HG03064 (cell line): ENCODE results near the gene FSTL5.

Experiments used
- ATAC-seq: cut with Tn5 transposase; IDR thresholded peaks from one replicate; pipeline ENCODE4 v1.9.1; 2021; ENCODE audit warnings: low read depth; ENCODE audit not compliant: unreplicated experiment

Gene FSTL5

DNA sequence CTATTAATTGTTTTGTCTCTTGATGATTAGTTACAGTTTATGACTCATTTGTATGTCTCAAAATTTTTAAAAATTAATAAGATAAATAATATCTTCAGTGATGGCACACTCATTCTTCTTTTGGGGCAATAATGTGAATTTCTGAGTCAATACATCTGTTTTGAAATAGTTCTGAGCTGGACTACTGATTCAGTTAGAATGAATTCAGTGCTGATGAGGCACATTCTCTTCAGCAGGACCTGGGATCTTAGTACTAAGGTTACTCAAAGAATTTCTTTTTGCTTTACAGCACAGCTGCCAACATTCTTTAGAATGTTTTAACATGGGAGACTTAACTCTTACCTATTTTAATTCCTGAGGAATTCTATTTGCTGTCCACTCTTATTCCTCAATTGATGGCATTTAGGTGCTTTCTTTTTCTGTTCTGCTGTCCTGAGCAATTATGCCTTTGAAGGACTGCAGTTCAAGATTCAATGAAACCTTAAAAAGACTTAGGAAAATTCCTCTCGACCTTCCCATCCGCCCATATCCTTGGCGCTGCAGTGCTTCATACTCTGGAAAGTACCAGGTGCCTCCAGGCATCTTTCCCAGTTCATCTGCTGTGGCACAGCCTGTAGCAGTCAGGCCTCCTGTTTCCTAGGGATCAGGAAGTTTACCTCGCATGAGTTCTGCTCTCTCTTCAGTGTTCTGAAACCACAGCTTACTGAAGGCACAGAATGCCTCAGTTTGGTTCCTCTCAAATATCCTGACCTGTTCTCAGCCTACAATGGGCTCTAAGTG, 213.7 kb downstream of the FSTL5 start:
- no peak for ATAC-seq

DNA sequence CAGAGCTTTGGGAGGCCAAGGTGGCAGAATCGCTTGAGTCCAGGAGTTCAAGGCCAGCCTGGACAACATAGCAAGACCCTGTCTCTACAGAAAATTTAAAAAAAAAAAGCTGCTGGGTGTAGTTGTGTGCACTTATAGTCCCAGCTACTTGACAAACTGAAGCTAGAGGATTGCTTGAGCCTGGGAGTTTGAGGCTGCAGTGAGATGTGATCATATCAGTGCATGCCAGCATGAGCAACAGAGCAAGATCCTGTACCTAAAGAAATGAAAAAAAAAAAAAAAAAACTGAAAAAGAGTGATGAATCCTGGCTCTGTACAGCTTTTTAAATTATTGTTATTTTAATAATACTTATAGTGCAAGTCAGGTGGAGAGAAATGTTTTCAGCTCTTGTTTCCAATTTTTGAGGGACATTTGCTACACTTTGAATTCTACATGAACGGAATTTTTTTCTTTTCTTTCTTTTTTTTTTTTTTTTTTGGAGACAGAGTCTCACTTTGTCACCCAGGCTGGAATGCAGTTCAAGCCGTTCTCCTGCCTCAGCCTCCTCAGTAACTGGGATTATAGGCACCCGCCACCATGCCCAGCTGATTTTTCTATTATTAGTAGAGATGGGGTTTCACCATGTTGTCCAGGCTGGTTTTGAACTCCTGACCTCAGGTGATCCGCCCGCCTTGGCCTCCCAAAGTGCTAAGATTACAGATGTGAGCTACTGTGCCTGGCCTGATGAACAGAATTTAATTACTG, 215.6 kb downstream of the FSTL5 start:
- no peak for ATAC-seq

GRCh38 chr4:161937596-161937995, 226.2 kb downstream of the FSTL5 start:
- ATAC-seq: no peak

DNA sequence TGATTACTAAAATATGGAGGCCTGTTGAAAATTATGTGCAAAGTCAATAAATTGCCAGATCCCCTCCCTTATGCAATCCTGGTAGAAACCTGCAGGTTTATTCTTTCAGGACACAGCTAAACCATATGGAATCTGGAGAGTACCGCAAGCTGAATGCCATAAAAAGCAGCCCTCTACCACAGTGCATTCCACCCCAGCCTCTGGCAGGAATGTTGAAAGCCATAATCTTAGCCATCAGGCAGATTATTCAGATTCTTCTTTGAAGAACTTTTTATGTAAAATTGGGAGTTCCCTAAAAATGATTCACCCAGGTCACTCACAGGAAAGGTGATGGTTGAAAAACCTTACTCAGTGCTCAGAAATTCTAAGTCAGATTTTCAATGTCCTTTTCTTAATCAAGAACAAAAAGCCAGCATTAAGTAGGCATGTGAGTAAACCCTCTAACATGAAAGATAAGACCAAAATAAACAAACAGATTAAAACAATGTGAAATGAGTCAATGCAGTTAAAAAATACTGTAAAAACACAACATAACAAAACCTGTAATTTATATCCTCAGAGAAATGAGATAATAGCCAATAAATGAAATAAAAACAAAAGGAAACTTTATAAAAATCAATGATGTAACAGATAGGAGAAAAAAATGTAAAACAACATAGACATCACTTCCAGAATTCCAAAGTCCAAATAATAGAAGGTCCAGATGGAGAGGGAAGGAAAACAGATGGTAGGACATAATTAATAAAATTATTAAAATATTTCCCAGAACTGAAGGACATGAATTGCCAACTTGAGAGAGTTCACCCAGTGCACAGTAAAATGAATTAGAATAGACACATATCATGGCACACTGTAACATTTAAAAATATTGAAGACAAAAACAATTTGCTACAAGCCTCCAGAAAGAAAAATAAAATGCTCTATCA, 226.9 kb downstream of the FSTL5 start:
- ATAC-seq: no peak

DNA sequence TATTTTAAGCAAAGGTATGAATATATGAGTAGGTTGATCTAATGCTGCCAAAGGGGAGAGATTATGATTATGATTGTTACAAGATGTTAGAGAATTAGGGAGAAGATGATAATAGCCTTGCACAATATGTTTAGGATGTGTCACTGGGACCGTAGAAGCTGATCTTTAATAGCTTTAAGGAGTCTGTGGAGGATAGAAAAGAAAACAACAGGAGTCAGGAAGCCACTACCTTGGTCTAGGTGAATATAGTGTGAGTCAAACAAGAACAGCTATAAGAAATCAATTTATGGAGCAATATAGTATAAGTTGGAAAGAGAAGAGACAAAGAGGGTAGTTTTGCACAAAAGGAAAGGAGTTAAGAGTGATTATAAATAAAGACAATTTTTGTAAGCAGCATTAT, 232.7 kb downstream of the FSTL5 start:
- ATAC-seq: no peak

DNA sequence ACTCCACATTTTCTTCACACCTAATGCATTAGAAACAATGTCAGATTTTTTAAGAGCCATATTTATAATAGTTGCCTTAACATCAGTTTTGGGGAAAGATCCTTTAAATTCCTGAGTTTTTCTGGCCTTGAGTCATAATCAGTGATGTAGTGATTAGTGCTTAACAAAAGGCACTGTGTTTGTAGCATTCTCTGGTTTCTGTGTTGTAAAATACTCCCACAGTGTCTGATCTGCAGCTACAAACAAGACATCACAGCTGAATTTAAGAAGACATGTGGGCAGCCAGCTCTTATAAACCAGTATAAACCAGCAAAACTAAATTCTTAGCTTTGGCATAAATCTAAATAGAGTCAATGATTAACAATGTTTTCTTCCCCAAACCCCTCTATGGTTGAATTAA, 233.8 kb downstream of the FSTL5 start:
- ATAC-seq: no peak

DNA sequence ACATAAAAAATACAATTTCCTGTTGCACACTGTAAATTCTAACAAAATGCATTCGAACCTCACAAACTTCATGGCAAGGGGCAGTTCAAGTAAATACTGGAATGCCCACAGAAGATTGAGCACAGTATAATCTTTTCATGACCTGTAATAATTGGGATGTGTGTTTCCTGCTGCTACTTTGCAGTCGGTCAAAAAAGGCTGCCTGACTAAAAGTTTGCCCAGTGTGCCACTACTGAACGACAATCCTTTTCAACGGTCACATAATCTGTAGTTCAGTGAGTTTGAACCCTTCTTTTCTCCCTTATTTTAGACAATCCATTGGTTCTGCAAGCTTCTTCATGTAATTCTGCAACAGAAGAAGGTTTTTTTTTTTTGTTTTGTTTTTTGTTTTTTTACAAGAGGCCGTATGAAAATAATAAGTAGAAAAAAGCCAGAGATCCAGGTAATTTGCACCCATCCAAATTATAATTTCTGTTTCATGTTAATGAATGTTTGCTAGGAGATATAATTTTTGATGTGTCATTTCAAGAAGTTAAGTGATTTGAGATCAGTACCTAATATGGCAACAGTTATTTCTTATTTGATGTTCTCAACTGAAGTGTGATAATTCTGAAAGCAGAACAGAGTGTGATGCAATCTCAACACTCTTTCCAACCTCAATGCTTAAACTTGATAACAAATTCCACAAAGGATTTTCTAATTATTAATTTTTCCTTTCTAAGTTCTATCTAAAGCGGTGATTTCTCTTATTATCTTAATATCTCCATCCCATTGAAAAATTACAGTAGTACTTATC, 237.6 kb downstream of the FSTL5 start:
- no peak for ATAC-seq

DNA sequence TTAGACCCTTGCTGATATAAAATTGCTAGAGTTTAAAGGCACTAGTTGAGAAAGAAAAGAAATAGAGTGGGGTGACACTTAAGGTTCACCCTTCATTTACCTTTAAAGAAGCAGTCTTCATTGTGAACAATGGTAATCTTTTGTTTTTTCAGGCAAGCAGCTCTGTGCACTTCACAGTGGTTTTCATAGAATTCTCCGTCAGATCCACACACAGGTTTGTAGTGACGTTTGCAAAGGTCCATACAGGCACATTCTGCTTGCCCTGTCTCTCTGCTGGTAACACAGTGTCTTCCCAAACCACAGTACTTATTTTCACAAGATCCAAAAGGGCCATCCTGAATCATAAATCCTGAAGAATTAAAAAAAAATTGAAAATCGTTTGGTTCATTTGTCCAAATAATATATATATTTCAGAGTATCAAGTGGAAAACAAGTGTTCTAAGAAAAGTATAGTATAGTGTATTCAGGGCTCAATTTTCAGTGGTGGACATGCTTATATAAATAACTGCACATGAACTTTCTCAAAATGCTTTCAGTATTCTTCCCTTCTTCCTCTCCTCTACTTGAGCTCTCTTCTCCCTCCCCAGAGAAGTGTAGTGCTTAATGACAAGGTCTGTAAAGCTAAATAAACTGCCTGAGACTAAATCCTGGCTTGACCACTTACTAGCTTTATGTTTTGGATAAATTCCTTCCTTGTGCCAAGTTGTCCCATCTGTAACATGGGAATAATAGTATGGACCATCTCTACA, 243.3 kb downstream of the FSTL5 start:
- ATAC-seq: no peak

GRCh38 chr4:161919442-161920220, 244.2 kb downstream of the FSTL5 start:
- no peak for ATAC-seq

GRCh38 chr4:161916035-161916434, 247.8 kb downstream of the FSTL5 start:
- ATAC-seq: no peak

GRCh38 chr4:161907590-161907955, 256.2 kb downstream of the FSTL5 start:
- ATAC-seq: no peak

DNA sequence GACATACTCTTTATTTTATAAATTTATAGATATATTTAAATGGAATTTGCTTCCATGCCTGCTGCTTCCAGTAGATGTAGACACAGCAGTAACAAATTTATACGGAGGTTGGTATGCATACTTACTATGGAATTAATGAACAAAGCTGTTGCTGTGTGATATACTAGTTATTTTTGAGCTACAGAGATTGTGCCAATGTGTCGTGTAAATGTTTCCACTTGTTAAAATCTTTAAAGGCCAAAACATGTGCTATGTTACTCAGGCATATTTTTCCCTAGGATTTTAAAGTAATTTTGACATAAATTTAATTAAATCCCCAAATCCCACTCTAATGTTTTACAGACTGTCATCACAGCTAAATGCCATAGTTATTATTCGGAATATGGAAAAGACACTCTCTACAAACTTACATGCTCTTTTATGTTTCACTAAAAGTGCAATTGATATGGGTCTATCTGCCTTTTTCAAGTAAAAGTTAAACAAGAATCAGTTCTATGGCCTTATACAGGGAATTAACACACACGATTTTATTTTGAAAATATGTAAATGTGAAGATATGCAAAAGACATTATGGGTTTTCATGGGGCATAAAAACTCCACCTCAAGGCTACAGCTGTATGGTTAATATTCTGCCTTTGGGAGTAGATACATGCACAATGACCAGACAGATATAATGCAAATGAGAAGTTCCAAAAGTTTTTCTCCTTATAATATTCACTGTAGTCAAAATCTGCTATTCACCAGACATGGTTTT, 256.8 kb downstream of the FSTL5 start:
- no peak for ATAC-seq

DNA sequence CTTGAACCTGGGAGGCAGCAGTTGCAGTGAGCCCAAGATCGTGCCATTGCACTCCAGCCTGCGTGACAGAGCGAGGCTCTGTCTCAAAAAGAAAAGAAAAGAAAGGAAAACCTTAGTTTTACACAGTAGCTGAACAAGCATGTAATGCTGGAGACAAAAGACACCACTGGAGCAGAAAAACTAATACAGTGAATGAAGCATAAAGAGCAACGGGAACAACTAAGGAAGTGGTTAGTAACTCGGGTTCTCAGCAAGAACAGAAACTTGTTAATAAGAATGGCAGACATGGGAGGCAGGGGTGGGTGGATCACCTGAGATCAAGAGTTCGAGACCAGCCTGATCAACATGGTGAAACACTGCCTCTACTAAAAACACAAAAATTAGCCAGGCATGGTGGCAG, 263.7 kb downstream of the FSTL5 start:
- no peak for ATAC-seq

- no peak for ATAC-seq
These were observed 269.2 kb downstream of the FSTL5 start for GRCh38 chr4:161894493-161895167.

GRCh38 chr4:161894014-161894413, 269.8 kb downstream of the FSTL5 start:
- ATAC-seq: no peak

DNA sequence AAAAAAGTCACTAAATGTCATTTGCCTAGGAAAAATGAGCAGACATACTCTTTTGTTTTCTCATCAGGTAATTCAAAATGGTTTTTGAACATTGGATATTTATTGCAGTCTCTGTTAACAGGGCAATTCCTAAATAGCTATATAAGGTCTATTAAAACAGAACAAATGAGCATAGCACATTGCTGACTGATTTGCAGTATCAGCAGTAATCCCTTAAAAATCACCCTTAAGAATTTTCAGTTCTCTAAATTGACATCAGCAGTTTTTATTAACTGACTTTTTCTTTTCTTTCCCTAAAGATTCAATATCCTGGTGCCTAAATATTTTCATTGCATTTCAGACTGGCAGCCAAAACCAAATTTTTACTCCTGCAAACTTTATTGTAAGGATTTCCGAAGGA, 270.2 kb downstream of the FSTL5 start:
- no peak for ATAC-seq

GRCh38 chr4:161892951-161893350, 270.8 kb downstream of the FSTL5 start:
- no peak for ATAC-seq

- no peak for ATAC-seq
These were observed 280.6 kb downstream of the FSTL5 start for GRCh38 chr4:161883157-161883556.
